NCI-H2029 (cell line): ENCODE data around the gene ZBTB2.
"Not testable (repeated sequence)": the region's sequence is repeated elsewhere in the genome, so short reads cannot be mapped to it uniquely, and the experiment has no call there.

Experiments
- DNase-seq: peaks from one replicate; lab custom pipeline; 2025; lab: John Stamatoyannopoulos, UW

ZBTB2 gene

DNA sequence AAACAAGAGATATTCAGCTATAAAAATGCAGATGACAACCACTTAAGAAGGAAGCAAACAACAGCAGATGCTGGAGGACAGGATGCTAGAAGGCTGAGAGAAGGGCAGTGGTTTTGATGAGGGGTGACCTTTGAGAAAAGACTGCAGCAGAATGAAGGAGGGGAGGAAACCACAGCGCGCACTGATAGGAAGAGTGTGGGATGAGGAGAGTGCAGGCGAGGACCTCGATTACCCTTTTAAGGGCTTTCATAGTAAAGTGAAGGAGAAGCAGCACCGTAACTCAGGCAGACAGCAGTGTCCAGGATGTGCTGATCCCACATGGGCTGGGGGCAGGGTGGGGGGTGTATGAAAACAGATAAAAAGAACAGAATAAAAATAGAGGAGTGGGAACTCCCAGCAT is 19.2 kb downstream of the ZBTB2 start:
- DNase-seq: no peak

DNA sequence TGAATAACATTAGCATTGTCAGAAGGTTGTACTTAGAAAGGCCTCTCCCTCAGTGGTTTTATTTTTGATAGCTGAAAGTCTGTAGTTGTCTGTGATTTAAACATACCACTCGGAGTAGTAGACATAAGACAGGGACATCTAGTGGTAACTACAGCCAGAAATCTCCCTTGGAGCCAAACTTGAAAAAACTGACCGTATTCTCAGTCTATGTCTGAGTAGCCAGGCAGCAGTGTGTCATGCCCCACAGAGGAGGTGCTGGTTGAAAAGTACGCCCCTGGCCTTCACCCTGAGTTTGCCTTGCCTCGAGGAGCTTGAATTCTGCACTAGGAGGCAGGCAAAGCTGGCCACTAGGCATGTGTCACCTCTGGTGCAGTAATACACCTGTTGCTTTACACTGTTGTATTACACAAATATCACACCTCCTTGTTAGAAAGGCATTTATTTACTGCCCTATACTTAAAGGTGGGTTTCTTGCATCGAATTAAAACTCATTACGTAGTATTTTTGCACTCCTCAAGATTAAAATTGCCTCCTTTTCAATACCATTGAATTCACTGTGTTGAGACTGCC is 20.8 kb downstream of the ZBTB2 start:
- DNase-seq: no peak

DNA sequence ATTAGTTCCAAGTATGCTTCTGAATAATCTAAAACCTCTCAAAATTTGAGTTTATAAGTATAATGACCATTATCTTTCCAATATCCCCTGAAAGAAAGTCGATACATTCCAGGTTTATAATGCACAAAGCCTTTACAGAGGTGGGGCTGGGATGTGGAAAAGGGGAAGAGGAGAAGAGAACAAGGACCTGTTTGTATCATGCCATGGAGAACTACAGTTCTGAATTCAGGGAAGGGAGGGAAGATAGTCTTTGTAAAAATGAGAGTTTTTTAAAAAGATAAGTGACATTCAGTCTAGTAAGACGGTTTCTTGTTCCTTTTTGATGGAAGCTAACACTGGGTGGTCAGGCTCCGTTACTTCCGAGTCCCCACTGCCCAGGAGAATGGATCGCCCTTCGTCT is 26.1 kb downstream of the ZBTB2 start:
- DNase-seq: no peak

DNA sequence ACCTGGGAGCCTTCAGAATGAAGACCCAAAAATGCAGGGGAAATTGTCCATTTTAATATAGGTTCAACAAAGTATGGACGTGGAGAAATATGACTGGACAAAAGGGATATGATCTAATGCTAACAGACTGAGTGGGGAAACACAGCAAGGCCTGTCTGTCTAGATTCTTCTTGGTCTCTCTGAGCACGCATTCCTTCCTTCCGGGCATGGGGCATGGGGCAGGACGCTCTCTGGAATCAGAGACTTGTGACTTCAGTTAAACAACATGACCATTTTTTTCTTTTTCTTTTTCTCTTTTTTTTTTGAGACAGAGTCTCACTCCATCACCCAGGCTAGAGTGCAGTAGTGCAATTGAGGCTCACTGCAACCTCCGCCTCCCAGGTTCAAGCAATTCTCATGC is 31.9 kb downstream of the ZBTB2 start:
- no peak for DNase-seq

DNA sequence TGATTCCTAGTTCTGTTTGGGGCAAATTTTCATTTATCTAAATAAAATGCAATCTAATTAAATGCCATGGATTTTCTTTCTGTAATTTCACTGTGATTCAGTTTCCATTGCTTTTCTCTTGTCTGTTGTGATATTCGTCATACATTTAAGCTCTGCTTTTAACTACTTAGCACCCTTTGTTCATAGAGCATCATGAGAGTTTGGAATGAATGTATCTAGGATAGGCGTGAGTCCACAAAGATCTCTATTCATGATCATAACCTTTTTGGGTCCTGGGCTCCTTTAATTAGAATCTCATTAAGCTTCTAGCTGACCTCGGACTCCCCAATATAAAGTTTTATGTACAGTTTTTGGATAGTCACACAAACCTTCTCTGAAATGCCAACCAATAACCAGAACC is 32.9 kb downstream of the ZBTB2 start:
- DNase-seq: no peak

DNA sequence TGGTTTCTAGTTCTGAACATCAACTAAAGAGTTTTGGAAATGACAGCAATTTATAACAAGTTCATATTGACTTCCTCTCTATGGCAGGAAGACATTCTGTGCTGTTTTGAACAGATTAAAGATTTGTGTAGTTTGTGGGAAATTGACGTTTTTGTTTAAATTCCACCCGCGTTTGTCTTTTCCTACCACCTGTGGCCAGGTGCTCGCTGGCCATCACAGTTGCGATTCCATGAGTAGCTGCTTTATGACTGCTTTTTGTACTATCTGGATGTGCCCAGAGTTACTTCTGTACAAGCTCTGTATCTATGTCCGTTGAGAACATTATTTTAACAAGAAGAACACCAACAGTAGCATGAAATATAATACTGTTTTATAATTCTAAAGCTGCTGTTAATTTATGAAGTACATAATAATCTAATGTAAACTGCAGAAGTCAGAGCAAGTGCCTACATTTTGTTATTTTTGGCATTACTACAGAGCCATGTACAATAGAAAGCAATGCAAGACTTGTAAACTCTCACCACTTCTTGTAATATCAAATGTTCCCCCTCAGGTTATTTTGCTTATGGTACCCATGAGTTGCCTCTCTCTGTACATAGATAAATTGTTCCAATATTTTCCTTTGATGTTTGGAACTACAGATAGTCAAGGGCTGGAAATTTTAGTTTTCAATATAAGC is 33.5 kb downstream of the ZBTB2 start:
- DNase-seq: no peak

DNA sequence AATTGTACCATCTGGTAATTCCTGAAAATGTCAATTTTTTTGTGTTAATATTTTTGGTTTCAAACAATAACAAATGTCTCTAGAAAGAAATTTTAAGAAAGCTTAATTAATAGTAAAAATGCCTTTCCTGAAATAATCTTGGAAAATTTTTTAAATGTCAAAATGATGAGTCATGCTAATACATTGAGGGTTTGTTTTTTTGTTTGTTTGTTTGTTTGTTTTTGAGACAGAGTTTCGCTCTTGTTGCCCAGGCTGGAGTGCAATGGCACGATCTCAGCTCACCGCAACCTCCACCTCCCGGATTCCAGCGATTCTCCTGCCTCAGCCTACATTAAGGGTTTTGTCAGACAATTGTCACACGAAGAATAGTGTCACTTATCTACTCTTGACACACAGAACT is 34.4 kb downstream of the ZBTB2 start:
- not testable (repeated sequence) for DNase-seq

DNA sequence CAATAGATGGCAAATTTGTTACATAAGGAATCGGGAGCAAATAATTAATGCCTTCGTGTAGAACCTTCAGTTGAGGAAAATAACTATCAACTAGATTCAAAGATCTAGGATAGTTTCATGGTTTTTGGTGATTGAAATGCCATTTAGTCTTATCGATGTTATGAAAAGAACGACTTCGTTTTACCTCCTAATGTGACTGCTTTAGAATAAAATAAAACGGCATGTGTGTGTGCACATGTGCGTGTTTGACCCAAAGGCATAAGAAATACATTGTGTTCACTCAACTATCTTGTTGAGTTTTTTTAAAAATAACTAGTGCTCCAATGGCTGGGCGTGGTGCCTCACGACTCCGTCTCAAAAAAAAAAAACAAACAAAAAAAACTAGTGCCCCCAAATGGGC is 37.6 kb downstream of the ZBTB2 start:
- DNase-seq: no peak

DNA sequence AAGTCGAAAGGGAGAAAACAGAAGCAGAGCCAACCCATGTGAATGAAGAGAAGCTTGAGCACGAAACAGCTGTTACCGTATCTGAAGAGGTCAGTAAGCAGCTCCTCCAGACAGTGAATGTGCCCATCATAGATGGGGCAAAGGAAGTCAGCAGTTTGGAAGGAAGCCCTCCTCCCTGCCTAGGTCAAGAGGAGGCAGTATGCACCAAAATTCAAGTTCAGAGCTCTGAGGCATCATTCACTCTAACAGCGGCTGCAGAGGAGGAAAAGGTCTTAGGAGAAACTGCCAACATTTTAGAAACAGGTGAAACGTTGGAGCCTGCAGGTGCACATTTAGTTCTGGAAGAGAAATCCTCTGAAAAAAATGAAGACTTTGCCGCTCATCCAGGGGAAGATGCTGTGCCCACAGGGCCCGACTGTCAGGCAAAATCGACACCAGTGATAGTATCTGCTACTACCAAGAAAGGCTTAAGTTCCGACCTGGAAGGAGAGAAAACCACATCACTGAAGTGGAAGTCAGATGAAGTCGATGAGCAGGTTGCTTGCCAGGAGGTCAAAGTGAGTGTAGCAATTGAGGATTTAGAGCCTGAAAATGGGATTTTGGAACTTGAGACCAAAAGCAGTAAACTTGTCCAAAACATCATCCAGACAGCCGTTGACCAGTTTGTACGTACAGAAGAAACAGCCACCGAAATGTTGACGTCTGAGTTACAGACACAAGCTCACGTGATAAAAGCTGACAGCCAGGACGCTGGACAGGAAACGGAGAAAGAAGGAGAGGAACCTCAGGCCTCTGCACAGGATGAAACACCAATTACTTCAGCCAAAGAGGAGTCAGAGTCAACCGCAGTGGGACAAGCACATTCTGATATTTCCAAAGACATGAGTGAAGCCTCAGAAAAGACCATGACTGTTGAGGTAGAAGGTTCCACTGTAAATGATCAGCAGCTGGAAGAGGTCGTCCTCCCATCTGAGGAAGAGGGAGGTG is 38.7 kb downstream of the ZBTB2 start:
- no peak for DNase-seq

DNA sequence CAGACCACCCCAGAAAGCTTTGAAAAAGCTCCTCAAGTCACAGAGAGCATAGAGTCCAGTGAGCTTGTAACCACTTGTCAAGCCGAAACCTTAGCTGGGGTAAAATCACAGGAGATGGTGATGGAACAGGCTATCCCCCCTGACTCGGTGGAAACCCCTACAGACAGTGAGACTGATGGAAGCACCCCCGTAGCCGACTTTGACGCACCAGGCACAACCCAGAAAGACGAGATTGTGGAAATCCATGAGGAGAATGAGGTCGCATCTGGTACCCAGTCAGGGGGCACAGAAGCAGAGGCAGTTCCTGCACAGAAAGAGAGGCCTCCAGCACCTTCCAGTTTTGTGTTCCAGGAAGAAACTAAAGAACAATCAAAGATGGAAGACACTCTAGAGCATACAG is 39.6 kb downstream of the ZBTB2 start:
- DNase-seq: no peak

DNA sequence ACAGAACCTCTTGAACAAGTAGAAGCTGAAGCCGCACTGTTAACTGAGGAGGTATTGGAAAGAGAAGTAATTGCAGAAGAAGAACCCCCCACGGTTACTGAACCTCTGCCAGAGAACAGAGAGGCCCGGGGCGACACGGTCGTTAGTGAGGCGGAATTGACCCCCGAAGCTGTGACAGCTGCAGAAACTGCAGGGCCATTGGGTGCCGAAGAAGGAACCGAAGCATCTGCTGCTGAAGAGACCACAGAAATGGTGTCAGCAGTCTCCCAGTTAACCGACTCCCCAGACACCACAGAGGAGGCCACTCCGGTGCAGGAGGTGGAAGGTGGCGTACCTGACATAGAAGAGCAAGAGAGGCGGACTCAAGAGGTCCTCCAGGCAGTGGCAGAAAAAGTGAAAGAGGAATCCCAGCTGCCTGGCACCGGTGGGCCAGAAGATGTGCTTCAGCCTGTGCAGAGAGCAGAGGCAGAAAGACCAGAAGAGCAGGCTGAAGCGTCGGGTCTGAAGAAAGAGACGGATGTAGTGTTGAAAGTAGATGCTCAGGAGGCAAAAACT is 40.1 kb downstream of the ZBTB2 start:
- no peak for DNase-seq

DNA sequence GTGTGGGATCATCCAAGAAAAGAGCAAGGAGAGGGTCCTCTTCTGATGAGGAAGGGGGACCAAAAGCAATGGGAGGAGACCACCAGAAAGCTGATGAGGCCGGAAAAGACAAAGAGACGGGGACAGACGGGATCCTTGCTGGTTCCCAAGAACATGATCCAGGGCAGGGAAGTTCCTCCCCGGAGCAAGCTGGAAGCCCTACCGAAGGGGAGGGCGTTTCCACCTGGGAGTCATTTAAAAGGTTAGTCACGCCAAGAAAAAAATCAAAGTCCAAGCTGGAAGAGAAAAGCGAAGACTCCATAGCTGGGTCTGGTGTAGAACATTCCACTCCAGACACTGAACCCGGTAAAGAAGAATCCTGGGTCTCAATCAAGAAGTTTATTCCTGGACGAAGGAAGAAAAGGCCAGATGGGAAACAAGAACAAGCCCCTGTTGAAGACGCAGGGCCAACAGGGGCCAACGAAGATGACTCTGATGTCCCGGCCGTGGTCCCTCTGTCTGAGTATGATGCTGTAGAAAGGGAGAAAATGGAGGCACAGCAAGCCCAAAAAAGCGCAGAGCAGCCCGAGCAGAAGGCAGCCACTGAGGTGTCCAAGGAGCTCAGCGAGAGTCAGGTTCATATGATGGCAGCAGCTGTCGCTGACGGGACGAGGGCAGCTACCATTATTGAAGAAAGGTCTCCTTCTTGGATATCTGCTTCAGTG is 40.8 kb downstream of the ZBTB2 start:
- no peak for DNase-seq

DNA sequence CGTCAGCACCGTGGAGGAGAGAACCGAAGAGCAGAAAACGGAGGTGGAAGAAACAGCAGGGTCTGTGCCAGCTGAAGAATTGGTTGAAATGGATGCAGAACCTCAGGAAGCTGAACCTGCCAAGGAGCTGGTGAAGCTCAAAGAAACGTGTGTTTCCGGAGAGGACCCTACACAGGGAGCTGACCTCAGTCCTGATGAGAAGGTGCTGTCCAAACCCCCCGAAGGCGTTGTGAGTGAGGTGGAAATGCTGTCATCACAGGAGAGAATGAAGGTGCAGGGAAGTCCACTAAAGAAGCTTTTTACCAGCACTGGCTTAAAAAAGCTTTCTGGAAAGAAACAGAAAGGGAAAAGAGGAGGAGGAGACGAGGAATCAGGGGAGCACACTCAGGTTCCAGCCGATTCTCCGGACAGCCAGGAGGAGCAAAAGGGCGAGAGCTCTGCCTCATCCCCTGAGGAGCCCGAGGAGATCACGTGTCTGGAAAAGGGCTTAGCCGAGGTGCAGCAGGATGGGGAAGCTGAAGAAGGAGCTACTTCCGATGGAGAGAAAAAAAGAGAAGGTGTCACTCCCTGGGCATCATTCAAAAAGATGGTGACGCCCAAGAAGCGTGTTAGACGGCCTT is 41.6 kb downstream of the ZBTB2 start:
- no peak for DNase-seq

DNA sequence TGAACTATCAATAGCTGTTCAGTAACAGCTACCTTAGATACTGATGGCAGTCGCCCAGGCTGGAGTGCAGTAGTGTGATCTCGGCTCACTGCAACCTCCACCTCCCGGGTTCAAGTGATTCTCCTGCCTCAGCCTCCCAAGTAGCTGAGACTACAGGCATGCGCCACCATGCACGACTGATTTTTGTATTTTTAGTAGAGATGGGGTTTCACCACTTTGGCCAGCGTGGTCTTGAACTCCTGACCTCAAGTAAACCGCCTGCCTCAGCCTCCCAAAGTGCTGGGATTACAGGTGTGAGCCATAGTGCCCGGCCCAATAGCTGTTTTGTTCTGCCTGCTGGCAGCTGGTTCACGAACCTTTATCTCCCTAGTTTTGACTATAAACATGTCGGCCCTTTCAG is 48.6 kb downstream of the ZBTB2 start:
- not testable (repeated sequence) for DNase-seq

DNA sequence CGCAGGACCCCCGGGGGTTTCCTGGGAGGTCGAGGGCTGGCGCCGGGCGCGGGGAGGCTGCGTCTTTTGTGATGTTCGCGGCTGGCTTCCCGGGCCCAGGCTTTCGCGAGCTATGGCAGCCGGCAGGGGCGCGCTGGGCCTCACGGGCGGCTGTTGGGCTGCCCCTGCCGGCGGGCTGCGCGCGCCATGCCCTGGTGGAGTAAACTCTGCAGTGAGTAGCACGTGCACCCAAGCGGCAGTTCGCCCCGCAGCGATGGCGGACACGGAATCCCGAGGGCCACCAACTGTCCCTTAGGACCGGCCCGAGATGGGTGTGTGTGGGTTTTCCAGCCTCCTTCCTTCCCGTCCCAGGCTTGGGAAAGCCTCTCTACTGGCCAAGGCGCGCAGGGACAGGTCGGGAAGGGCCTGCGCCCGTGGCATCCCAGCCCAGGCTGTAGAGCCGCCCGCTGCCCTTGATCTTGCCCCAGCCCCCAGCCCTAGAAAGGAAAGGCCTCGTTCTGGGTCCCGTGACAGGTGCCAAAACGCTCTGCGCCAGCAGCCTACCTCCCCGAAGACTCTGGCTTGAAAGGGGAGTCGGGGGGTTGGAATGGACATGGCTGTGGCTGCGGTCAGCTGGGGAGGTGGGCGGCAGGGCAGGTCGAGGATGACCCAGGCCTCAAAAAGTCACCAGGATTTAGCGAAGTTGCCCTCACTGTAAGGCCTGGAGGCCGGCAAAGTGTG is 49.7 kb downstream of the ZBTB2 start:
- no peak for DNase-seq

DNA sequence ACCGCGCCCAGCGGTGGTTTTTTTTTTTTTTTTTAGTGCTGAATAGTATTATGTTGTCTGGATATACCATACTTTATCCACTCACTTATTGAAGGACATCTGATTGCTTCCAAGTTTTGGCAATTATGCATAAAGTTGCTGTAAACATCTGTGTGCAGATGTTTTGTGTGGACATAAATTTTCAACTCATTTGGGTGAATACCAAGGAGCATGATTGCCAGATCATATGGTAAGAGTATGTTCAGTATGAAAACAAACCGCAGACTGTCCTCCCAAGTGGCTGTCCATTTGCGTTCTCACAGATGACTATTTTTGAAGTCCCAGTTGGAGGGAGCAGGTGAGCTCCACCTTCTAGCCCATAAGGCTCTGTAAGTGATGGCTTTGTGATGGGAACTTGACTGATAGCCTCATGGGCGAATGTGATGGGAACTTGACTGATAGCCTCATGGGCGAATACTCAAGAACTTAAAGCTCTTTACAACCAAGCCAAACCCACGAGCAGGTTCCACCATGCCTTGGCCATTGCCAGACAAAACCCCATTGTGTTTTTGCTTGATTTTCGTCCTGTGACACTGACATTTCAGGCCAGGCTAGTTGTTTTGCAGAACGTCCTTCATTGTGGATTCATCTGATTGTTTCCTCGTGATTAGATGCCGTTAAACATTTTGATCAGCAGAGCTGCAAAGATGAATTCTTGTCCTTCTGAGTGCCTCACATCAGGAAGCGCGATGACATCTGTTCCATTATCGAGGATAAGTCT is 51.0 kb downstream of the ZBTB2 start:
- no peak for DNase-seq

DNA sequence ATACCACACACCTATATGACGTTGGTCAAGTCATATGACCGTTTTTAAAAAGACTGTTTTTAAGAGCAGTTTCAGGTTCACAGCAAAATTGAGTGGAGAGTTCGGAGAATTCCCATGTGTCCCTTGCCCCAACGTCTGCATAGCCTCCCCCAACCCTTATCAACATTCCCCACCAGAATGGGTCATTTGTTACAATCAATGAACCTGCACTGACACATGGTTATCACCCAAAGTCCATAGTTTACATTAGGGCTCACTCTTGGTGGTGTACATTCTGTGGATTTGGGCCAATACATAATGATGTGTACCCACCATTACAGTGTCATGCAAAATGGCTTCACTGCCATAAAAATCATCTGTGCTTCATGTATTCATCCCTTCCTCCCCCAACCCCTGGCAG is 52.0 kb downstream of the ZBTB2 start:
- no peak for DNase-seq

DNA sequence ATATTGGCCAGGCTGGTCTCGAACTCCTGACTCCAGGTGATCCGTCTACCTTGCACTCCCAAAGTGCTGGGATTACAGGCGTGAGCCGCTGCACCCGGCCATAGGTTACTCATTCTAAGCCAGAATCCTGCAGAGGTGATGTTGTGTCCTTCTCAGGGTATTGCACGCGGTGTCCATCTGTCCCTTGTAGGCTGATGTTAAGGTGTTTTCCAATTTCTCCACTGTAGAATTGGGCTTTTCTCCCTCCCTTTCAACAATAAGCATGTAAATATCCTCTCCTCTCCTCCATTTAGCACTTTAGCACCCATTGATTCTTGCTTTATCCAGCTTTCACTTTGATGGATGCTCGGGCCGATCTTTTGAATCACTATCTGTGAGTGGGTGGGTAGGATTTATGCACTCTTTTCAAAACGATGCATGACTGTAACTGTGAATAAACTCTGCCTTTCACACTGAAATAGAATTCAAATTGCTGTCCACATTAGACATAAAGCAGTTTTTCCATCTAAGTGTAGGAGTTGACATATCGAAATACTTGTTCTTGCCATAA is 52.6 kb downstream of the ZBTB2 start:
- DNase-seq: no peak

DNA sequence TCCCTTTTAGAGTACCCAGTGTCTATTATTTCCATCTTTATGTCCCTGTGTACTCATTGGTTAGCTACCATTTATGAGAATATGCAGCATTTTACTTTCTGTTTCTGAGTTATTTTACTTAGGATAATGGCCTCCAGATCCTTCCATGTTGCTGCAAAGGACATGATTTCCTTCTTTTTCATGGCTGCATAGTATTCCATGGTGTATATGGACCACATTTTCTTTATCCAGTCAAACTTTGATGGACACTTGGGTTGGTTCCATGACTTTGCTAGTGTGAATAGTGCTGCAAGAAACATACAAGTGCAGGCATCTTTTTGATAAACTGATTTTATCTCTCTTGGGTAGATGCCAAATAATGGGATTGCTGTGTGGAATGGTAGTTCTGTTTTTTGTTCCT is 55.4 kb downstream of the ZBTB2 start:
- no peak for DNase-seq

DNA sequence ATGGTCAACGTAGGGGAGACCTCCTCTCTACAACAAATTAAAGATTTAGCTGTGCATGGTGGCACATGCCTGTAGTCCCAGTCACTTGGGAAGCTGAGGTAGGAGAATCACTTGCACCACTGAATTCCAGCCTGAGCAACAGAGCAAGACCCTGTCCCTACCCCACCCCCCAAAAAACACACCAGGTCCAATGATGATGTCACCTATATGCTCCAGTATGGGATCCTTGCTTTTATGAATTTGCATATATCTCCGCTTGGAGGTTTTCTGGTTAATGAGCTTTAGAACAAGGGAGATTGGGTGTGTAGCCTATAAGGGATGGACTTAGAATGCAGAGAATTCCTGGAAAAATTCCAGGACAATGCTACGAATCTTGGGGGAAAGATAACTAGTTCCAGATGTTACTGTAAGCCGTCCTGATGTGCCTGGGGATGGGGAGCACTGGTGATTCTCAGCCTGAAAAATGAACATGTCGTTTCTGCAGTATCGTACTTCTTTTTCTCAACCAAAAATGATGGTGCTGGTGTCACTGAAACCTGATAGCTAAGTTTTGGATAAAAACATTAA is 61.1 kb downstream of the ZBTB2 start:
- DNase-seq: no peak
